ENCODE results near the gene HMGN2.
A peak's percentile ranks its signal among the peaks of the same experiment; 100 is the strongest.

The HMGN2 gene

DNA sequence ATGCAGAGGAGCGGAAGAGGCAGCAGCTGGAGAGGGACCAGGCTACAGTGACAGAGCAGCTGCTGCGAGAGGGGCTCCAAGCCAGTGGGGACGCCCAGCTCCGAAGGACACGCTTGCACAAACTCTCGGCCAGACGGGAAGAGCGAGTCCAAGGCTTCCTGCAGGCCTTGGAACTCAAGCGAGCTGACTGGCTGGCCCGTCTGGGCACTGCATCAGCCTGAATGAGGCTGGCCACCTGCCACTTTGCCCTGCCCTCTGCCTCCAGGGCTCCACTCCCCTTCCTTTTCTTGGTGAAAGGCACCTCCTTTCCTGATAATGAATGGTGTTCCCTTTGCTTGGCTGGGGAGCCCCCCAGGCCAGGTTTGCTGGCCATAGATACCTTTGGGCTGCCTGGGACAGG, 3.3 kb upstream of the HMGN2 start:
- Histone ChIP-seq H3K36me3 (ENCODE audit: control insufficient read depth in 1 of 2, insufficient read depth in 2 of 2, low read depth in 1 of 2, low read length in 2 of 2) (peaks cover 41 to 60% of the 10 kb centered on the region in 2 experiments), H3K79me1 (replicated peaks; ENCODE audit: low read length, poor library complexity, severe bottlenecking) (peaks cover 18% of the 10 kb centered on the region), H2BK12ac (ENCODE audit: low read length in 2 of 2) (no peak overlapping the region), H4K91ac (ENCODE audit: low read length) (no peak overlapping the region), H2BK15ac (ENCODE audit: low read depth, poor library complexity, severe bottlenecking) (no peak overlapping the region), H2AK5ac (ENCODE audit: low read length, severe bottlenecking) (no peak overlapping the region), H3K4me1 (ENCODE audit: control insufficient read depth, insufficient read depth, low read depth, low read length) (peaks cover 14% of the 10 kb centered on the region), H4K8ac (ENCODE audit: low read length) (no peak overlapping the region), H2AFZ (ENCODE audit: low read depth, low read length) (no peak overlapping the region), H3K14ac (ENCODE audit: low read length in 2 of 2) (no peak overlapping the region), H3K4me2 (ENCODE audit: low read length, poor library complexity, severe bottlenecking) (no peak overlapping the region), H3K18ac (ENCODE audit: low read depth in 1 of 2, low read length in 2 of 2) (no peak overlapping the region), H2BK5ac (ENCODE audit: low read depth, low read length, poor library complexity, severe bottlenecking) (no peak overlapping the region), H3K27ac (ENCODE audit: low read length, poor library complexity, severe bottlenecking) (no peak overlapping the region), H3K9ac (ENCODE audit: low read length) (no peak overlapping the region), H3K27me3 (ENCODE audit: control insufficient read depth in 1 of 2, insufficient read depth in 1 of 2, low read length in 2 of 2) (no peaks in the 10 kb centered on the region), H3K4ac (ENCODE audit: low read depth in 1 of 2, low read length in 2 of 2) (no peak overlapping the region), H3K23ac (ENCODE audit: low read length in 2 of 2) (no peak overlapping the region), H3K9me3 (ENCODE audit: control insufficient read depth, low read length) (no peaks in the 10 kb centered on the region), H3K4me3 (ENCODE audit: insufficient read depth in 1 of 2, low read depth in 1 of 2, low read length in 2 of 2) (no peak overlapping the region), H2BK120ac (ENCODE audit: low read depth, low read length) (no peak overlapping the region)
- 98% methylated on average over 10 of the region's 10 CpGs for WGBS
- DNase-seq, result no peak

DNA sequence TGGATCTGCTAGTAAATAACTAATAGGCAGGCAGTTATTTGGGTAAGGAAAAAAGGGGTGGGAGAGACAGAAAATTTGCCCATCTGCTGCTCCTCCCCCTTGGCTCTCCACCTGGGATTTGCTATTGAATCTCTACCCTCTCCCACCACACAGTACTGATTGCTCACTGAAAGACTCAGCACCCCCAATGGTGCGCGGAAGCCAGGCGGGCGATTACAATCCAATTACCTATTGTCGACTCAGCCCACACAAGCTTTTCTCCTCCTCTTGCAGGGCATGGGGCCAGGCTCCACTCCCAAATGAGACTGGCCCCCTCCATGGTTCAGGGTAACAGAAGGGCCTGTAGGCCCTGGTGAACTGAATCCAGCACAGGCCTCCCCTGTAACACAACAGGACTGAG, 2.7 kb upstream of the HMGN2 start:
- Histone ChIP-seq H2BK5ac (ENCODE audit: low read depth, low read length, poor library complexity, severe bottlenecking) (no peak overlapping the region), H3K18ac (ENCODE audit: low read depth in 1 of 2, low read length in 2 of 2) (no peak overlapping the region), H4K8ac (ENCODE audit: low read length) (no peak overlapping the region), H2BK12ac (ENCODE audit: low read length in 2 of 2) (no peak overlapping the region), H2BK15ac (ENCODE audit: low read depth, poor library complexity, severe bottlenecking) (no peak overlapping the region), H3K9ac (ENCODE audit: low read length) (no peak overlapping the region), H3K23ac (ENCODE audit: low read length in 2 of 2) (no peak overlapping the region), H3K27ac (ENCODE audit: low read length, poor library complexity, severe bottlenecking) (no peak overlapping the region), H2AK5ac (ENCODE audit: low read length, severe bottlenecking) (no peak overlapping the region), H3K4ac (ENCODE audit: low read depth in 1 of 2, low read length in 2 of 2) (no peak overlapping the region), H3K4me2 (ENCODE audit: low read length, poor library complexity, severe bottlenecking) (no peak overlapping the region), H3K14ac (ENCODE audit: low read length in 2 of 2) (no peak overlapping the region), H3K36me3 (ENCODE audit: control insufficient read depth in 1 of 2, insufficient read depth in 2 of 2, low read depth in 1 of 2, low read length in 2 of 2) (peaks cover 38 to 61% of the 10 kb centered on the region in 2 experiments), H4K91ac (ENCODE audit: low read length) (no peak overlapping the region), H3K27me3 (ENCODE audit: control insufficient read depth in 1 of 2, insufficient read depth in 1 of 2, low read length in 2 of 2) (no peaks in the 10 kb centered on the region), H3K79me1 (replicated peaks; ENCODE audit: low read length, poor library complexity, severe bottlenecking) (peaks cover 18% of the 10 kb centered on the region), H3K4me3 (ENCODE audit: insufficient read depth in 1 of 2, low read depth in 1 of 2, low read length in 2 of 2) (no peak overlapping the region), H2AFZ (ENCODE audit: low read depth, low read length) (no peak overlapping the region), H3K9me3 (ENCODE audit: control insufficient read depth, low read length) (no peaks in the 10 kb centered on the region), H2BK120ac (ENCODE audit: low read depth, low read length) (no peak overlapping the region), H3K4me1 (ENCODE audit: control insufficient read depth, insufficient read depth, low read depth, low read length) (peaks cover 14% of the 10 kb centered on the region)
- 97% methylated on average over 5 of the region's 5 CpGs for WGBS
- no peak for DNase-seq

DNA sequence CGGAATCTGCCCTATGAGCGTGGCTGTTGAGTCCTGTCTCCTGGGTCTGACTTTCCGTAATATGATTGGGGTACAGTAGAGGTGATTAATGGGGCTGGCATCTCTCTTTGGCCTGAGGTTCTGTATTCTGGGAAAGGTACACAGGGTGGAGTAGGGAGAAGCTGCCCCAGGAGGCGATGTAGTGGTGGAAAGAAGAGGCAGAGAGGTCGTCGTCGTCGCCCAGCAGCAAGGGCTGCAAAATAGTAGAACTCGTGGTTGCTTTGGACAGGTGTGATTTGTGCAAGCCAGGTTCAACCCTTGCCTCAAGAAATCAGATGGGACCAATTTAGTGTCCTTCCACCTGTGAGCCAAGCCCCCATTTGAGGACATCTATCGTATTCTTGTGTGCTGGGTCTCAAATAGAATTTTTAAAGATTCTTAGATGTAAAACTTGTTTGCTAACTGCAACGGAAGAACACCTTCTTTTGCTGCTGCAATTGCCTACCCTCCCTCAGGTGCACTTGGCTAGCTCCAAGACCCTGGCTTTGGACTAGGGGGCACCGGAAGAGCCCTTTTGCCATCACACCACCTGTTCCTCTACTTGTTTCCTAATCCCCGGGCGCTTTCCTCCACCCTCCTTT, 1.3 kb upstream of the HMGN2 start:
- Histone ChIP-seq H4K91ac (ENCODE audit: low read length) (no peak overlapping the region), H3K4ac (ENCODE audit: low read depth in 1 of 2, low read length in 2 of 2) (no peak overlapping the region), H2AFZ (ENCODE audit: low read depth, low read length) (no peak overlapping the region), H3K14ac (ENCODE audit: low read length in 2 of 2) (no peak overlapping the region), H2BK12ac (ENCODE audit: low read length in 2 of 2) (no peak overlapping the region), H3K27me3 (ENCODE audit: control insufficient read depth in 1 of 2, insufficient read depth in 1 of 2, low read length in 2 of 2) (no peaks in the 10 kb centered on the region), H2AK5ac (ENCODE audit: low read length, severe bottlenecking) (no peak overlapping the region), H2BK120ac (ENCODE audit: low read depth, low read length) (no peak overlapping the region), H3K27ac (ENCODE audit: low read length, poor library complexity, severe bottlenecking) (no peak overlapping the region), H3K9ac (ENCODE audit: low read length) (peak overlapping the region; percentile 65), H3K36me3 (ENCODE audit: control insufficient read depth in 1 of 2, insufficient read depth in 2 of 2, low read depth in 1 of 2, low read length in 2 of 2) (peaks cover 26 to 54% of the 10 kb centered on the region in 2 experiments), H3K4me2 (ENCODE audit: low read length, poor library complexity, severe bottlenecking) (peak overlapping the region; percentile 77), H2BK15ac (ENCODE audit: low read depth, poor library complexity, severe bottlenecking) (peak overlapping the region; percentile 33), H3K4me3 (ENCODE audit: insufficient read depth in 1 of 2, low read depth in 1 of 2, low read length in 2 of 2) (peak overlapping the region in 1 of 2 experiments; percentile 82), H3K9me3 (ENCODE audit: control insufficient read depth, low read length) (no peaks in the 10 kb centered on the region), H3K23ac (ENCODE audit: low read length in 2 of 2) (peak overlapping the region in 1 of 2 experiments; percentile 49), H2BK5ac (ENCODE audit: low read depth, low read length, poor library complexity, severe bottlenecking) (no peak overlapping the region), H3K4me1 (ENCODE audit: control insufficient read depth, insufficient read depth, low read depth, low read length) (peaks cover 14% of the 10 kb centered on the region), H3K79me1 (replicated peaks; ENCODE audit: low read length, poor library complexity, severe bottlenecking) (peaks cover 12% of the 10 kb centered on the region), H4K8ac (ENCODE audit: low read length) (no peak overlapping the region), H3K18ac (ENCODE audit: low read depth in 1 of 2, low read length in 2 of 2) (no peak overlapping the region)
- DNase-seq, result no peak
- WGBS, result 60% methylated on average over 14 of the region's 14 CpGs

DNA sequence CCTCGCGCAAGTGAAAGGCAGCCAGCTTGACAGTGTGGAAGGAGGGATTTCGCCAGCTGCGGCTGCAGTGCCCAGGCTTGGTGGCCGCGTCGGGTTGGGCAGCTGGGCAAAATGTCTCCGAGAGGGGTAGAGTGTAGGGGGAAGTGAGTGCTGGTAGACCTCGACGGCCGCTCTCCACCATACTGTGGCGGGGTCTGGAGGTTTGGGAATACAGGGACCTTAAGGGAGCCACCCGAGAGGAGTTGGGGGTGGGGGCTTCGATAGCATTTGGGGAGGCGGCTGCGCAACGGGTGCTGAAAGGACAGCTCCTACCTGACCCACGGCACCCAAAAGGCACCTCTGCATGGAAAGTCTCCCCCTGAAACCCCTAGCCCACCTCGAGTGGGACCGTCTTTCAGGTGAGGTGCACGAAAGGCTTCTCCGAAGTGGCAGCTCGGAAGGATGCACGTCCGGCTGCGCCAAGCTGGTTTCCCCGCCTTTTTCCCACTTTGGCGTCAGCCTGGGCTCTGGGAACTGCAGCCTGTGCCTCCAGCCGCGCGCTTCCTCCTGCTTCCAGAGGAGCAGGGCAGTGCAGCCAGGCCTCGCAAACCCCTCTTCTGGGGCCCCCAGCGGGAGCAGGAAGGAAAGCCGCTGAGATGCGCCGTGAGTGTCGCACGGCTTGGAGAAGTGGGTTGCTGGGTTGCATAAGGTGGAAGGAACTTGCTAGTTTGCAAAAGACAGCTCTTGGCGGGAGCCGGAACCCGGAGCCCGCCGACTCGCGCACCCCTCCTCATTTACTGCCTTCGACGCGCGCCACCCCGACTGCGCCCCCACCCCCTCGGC, 531 bp upstream of the HMGN2 start:
- no peak overlapping the region for H2BK120ac ChIP-seq (ENCODE audit: low read depth, low read length)
- peaks cover 9% of the 10 kb centered on the region for H3K79me1 ChIP-seq (replicated peaks; ENCODE audit: low read length, poor library complexity, severe bottlenecking)
- no peak overlapping the region for H4K91ac ChIP-seq (ENCODE audit: low read length)
- H3K18ac ChIP-seq (ENCODE audit: low read depth in 1 of 2, low read length in 2 of 2), result peak overlapping the region; percentile 8 to 46
- peaks cover 14% of the 10 kb centered on the region for H3K4me1 ChIP-seq (ENCODE audit: control insufficient read depth, insufficient read depth, low read depth, low read length)
- peak overlapping the region in 1 of 2 experiments; percentile 23 for H3K23ac ChIP-seq (ENCODE audit: low read length in 2 of 2)
- H3K27me3 ChIP-seq (ENCODE audit: control insufficient read depth in 1 of 2, insufficient read depth in 1 of 2, low read length in 2 of 2), result no peaks in the 10 kb centered on the region
- no peak overlapping the region for H4K8ac ChIP-seq (ENCODE audit: low read length)
- no peak overlapping the region for H2AFZ ChIP-seq (ENCODE audit: low read depth, low read length)
- peak overlapping the region; percentile 77 for H3K4me2 ChIP-seq (ENCODE audit: low read length, poor library complexity, severe bottlenecking)
- 3% methylated on average over 37 of the region's 52 CpGs for WGBS
- peak; percentile 91 for DNase-seq
- peak overlapping the region in 1 of 2 experiments; percentile 24 for H2BK12ac ChIP-seq (ENCODE audit: low read length in 2 of 2)
- no peak overlapping the region for H2BK5ac ChIP-seq (ENCODE audit: low read depth, low read length, poor library complexity, severe bottlenecking)
- H3K4me3 ChIP-seq (ENCODE audit: insufficient read depth in 1 of 2, low read depth in 1 of 2, low read length in 2 of 2), result peak overlapping the region; percentile 51 to 82
- H3K4ac ChIP-seq (ENCODE audit: low read depth in 1 of 2, low read length in 2 of 2), result peak overlapping the region in 1 of 2 experiments; percentile 47
- no peak overlapping the region for H2BK15ac ChIP-seq (ENCODE audit: low read depth, poor library complexity, severe bottlenecking)
- H3K36me3 ChIP-seq (ENCODE audit: control insufficient read depth in 1 of 2, insufficient read depth in 2 of 2, low read depth in 1 of 2, low read length in 2 of 2), result peaks cover 22 to 54% of the 10 kb centered on the region in 2 experiments
- no peak overlapping the region for H2AK5ac ChIP-seq (ENCODE audit: low read length, severe bottlenecking)
- peak overlapping the region; percentile 13 for H3K27ac ChIP-seq (ENCODE audit: low read length, poor library complexity, severe bottlenecking)
- no peaks in the 10 kb centered on the region for H3K9me3 ChIP-seq (ENCODE audit: control insufficient read depth, low read length)
- H3K9ac ChIP-seq (ENCODE audit: low read length), result peak overlapping the region; percentile 65
- H3K14ac ChIP-seq (ENCODE audit: low read length in 2 of 2), result peak overlapping the region in 1 of 2 experiments; percentile 78

All from mesenchymal stem cell (in vitro differentiated cells and primary cell).